Small intestine (tissue), 7 donors: ENCODE measurements around the gene FGD4. TPM values are rescaled to one million over a fixed set of nuclear protein-coding genes. Genes with fewer than 3 reads are reported as not detected.

Experiments used
- DNase-seq, 2 donors: peaks; one replicate each; pipeline versions ENCODE4 v3.0.0 to v3.0.0-alpha.2; 2013
- FAIRE-seq: peaks from 2 replicates; lab custom pipeline; 2012; peaks lifted over from hg19 to GRCh38; lab: Jason Lieb, UNC
- H3K27ac ChIP-seq, 3 donors: one replicate each; pipeline ENCODE4 v1.5.1; 2013; ENCODE audit warnings: low read length in 2 of 3, mild to moderate bottlenecking in 2 of 3, control low read depth in 1 of 3, inconsistent platforms in 1 of 3, low read depth in 1 of 3, moderate library complexity in 1 of 3
- H3K27me3 ChIP-seq, 3 donors: one replicate each; pipeline ENCODE4 v1.6.1; 2013; ENCODE audit warnings: low read length in 3 of 3, inconsistent platforms in 1 of 3; ENCODE audit not compliant: control insufficient read depth in 3 of 3, insufficient read depth in 3 of 3
- H3K36me3 ChIP-seq, 3 donors: one replicate each; pipeline ENCODE4 v1.6.1; 2013; ENCODE audit warnings: low read length in 3 of 3, inconsistent platforms in 1 of 3, low read depth in 1 of 3, mild to moderate bottlenecking in 1 of 3, moderate library complexity in 1 of 3; ENCODE audit not compliant: control insufficient read depth in 3 of 3, insufficient read depth in 2 of 3
- H3K4me1 ChIP-seq, 3 donors: one replicate each; pipeline ENCODE4 v1.6.1; 2013; ENCODE audit warnings: low read length in 2 of 3, inconsistent platforms in 1 of 3, low read depth in 1 of 3, mild to moderate bottlenecking in 1 of 3, moderate library complexity in 1 of 3; ENCODE audit not compliant: control insufficient read depth in 3 of 3, insufficient read depth in 2 of 3
- H3K4me3 ChIP-seq, 3 donors: one replicate each; pipeline ENCODE4 v1.5.1; 2013; ENCODE audit warnings: low read length in 3 of 3, control low read depth in 1 of 3, inconsistent platforms in 1 of 3, low read depth in 1 of 3, mild to moderate bottlenecking in 1 of 3, moderate library complexity in 1 of 3
- H3K9me3 ChIP-seq, 2 donors: one replicate each; pipeline ENCODE4 v1.6.1; 2013; ENCODE audit warnings: low read depth in 1 of 2, low read length in 1 of 2; ENCODE audit not compliant: control insufficient read depth in 2 of 2, insufficient read depth in 1 of 2
- WGBS, 3 donors: extraction: QIAGEN DNeasy Blood & Tissue Kit; methylation state at CpG; one replicate each; pipeline ENCODE4 v1.1.7; 2013; 5-methylcytosine and 5-hydroxymethylcytosine counted together
- polyA plus RNA-seq, 4 donors: library from polyadenylated mRNA; stranded (reverse) in 3 of 4; unstranded in 1 of 4; fragments of 200-250 nt in 3 of 4; fragments of 120-200 nt in 1 of 4; gene quantifications; one replicate each; pipeline versions ENCODE4 v1.2.1 to v1.2.3, GENCODE V29; 2013
- donor health status: healthy with polysubstance abuse.
- donor health status: control.
- donor health status: control.
- donor health status: Bipolar disorder and iron deficiency.
- donor health status: healthy.

FGD4 gene
- polyA plus RNA-seq, 4 donors, result 8.2 to 21.4 (median 14.2) TPM

GRCh38 chr12:32437095-32437515 is 37.7 kb downstream of the FGD4 start:
- Histone ChIP-seq H3K36me3 (peaks cover 0 to 18% (median 0%) of the 10 kb centered on the region in 3 donors), H3K27me3 (no peaks in the 10 kb centered on the region), H3K9me3 (no peaks in the 10 kb centered on the region), H3K4me1 (no peaks in the 10 kb centered on the region), H3K27ac (no peak overlapping the region), H3K4me3 (no peak overlapping the region)
- FAIRE-seq (no peak), DNase-seq (no peak)
- 74 to 89% (median 75%) methylated on average over 9 of the region's 9 CpGs for WGBS, 3 donors

- Histone ChIP-seq H3K36me3 (peaks cover 0 to 18% (median 0%) of the 10 kb centered on the region in 3 donors), H3K4me3 (no peak overlapping the region), H3K4me1 (peaks cover 0 to 6% (median 2%) of the 10 kb centered on the region in 3 donors), H3K27me3 (no peaks in the 10 kb centered on the region), H3K9me3 (no peaks in the 10 kb centered on the region), H3K27ac (no peak overlapping the region)
- 85 to 92% (median 91%) methylated on average over 9 of the region's 9 CpGs for WGBS, 3 donors
- no peak for FAIRE-seq
- DNase-seq, result no peak
Measured at GRCh38 chr12:32440120-32440865, 40.9 kb downstream of the FGD4 start.

- H3K36me3 ChIP-seq, result peaks cover 0 to 16% (median 0%) of the 10 kb centered on the region in 3 donors
- 91 to 96% (median 94%) methylated on average over 4 of the region's 4 CpGs for WGBS, 3 donors
- FAIRE-seq (no peak), DNase-seq (no peak)
- no peak overlapping the region for H3K27ac ChIP-seq
- H3K27me3 ChIP-seq, result no peaks in the 10 kb centered on the region
- peaks cover 5 to 23% (median 6%) of the 10 kb centered on the region in 3 donors for H3K4me1 ChIP-seq
- H3K9me3 ChIP-seq, result no peaks in the 10 kb centered on the region
- no peak overlapping the region for H3K4me3 ChIP-seq
Measured at GRCh38 chr12:32443491-32443890, 44.1 kb downstream of the FGD4 start.

- WGBS, 3 donors, result 1 to 20% (median 11%) methylated on average over 2 of the region's 2 CpGs
- H3K27ac ChIP-seq, result peak overlapping the region in 1 of 3 donors; percentile 54
- peaks cover 0 to 14% (median 0%) of the 10 kb centered on the region in 3 donors for H3K36me3 ChIP-seq
- no peak overlapping the region for H3K4me3 ChIP-seq
- FAIRE-seq (peak; percentile 87), DNase-seq (peak; percentile 92 to 98)
- H3K27me3 ChIP-seq, result no peaks in the 10 kb centered on the region
- H3K9me3 ChIP-seq, result no peaks in the 10 kb centered on the region
- H3K4me1 ChIP-seq, result peaks cover 5 to 23% (median 6%) of the 10 kb centered on the region in 3 donors
Measured at GRCh38 chr12:32444895-32445294, 45.5 kb downstream of the FGD4 start.

GRCh38 chr12:32445356-32445755 is 46.0 kb downstream of the FGD4 start:
- Histone ChIP-seq H3K4me1 (peaks cover 6 to 27% (median 7%) of the 10 kb centered on the region in 3 donors), H3K36me3 (peaks cover 0 to 13% (median 0%) of the 10 kb centered on the region in 3 donors), H3K9me3 (no peaks in the 10 kb centered on the region), H3K4me3 (no peak overlapping the region), H3K27me3 (no peaks in the 10 kb centered on the region), H3K27ac (peak overlapping the region in 1 of 3 donors; percentile 54)
- DNase-seq (no peak), FAIRE-seq (no peak)
- WGBS, 3 donors, result 36 to 63% (median 42%) methylated on average over 1 of the region's 1 CpG

- peaks cover 0 to 3% (median 0%) of the 10 kb centered on the region in 3 donors for H3K36me3 ChIP-seq
- H3K27ac ChIP-seq, result peak overlapping the region in 1 of 3 donors; percentile 54
- no peaks in the 10 kb centered on the region for H3K9me3 ChIP-seq
- DNase-seq, result peak in 1 of 2 donors; percentile 45
- no peak for FAIRE-seq
- H3K4me1 ChIP-seq, result peaks cover 6 to 32% (median 7%) of the 10 kb centered on the region in 3 donors
- no peak overlapping the region for H3K4me3 ChIP-seq
- H3K27me3 ChIP-seq, result no peaks in the 10 kb centered on the region
- 76 to 80% (median 76%) methylated on average over 14 of the region's 14 CpGs for WGBS, 3 donors
Measured at GRCh38 chr12:32446316-32447119, 47.2 kb downstream of the FGD4 start.

- Histone ChIP-seq H3K9me3 (no peaks in the 10 kb centered on the region), H3K36me3 (peaks cover 0 to 2% (median 0%) of the 10 kb centered on the region in 3 donors), H3K4me1 (peaks cover 6 to 37% (median 7%) of the 10 kb centered on the region in 3 donors), H3K27ac (no peak overlapping the region), H3K27me3 (no peaks in the 10 kb centered on the region), H3K4me3 (no peak overlapping the region)
- no peak for DNase-seq
- WGBS, 3 donors, result 78 to 82% (median 80%) methylated on average over 6 of the region's 6 CpGs
- no peak for FAIRE-seq
Measured at GRCh38 chr12:32448586-32448985, 49.2 kb downstream of the FGD4 start.

- Histone ChIP-seq H3K9me3 (no peaks in the 10 kb centered on the region), H3K27me3 (no peaks in the 10 kb centered on the region), H3K4me1 (peaks cover 6 to 38% (median 7%) of the 10 kb centered on the region in 3 donors), H3K4me3 (no peak overlapping the region), H3K36me3 (peaks cover 0 to 2% (median 0%) of the 10 kb centered on the region in 3 donors), H3K27ac (peak overlapping the region in 2 of 3 donors; percentile 8 to 38)
- no peak for FAIRE-seq
- 45 to 67% (median 58%) methylated on average over 2 of the region's 2 CpGs for WGBS, 3 donors
- peak in 1 of 2 donors; percentile 35 for DNase-seq
Measured at GRCh38 chr12:32450363-32450762, 51.0 kb downstream of the FGD4 start.
